ENCODE data around the gene C1QTNF6. TPM values are rescaled to one million over a fixed set of nuclear protein-coding genes. Genes with fewer than 3 reads are reported as not detected.

The C1QTNF6 gene
- polyA plus RNA-seq, 1 of the 3 experiments (the other 2 are of a cell fraction), result 47.7 TPM

GRCh38 chr22:37213218-37213855 lies 25.3 kb upstream of the C1QTNF6 start:
- Histone ChIP-seq H3K9me2 (no peaks in the 10 kb centered on the region), H3K4me1 (ENCODE audit: control insufficient read depth in 1 of 2, insufficient read depth in 2 of 2, low read depth in 1 of 2, low read length in 1 of 2) (peaks cover 0 to 10% of the 10 kb centered on the region in 2 experiments; a peak in 1 of 4 replicates), H2AFZ (ENCODE audit: low read depth) (no peak overlapping the region), H3K36me3 (replicated peaks in 1 of 2; ENCODE audit: control insufficient read depth in 1 of 2, insufficient read depth in 2 of 2, low read length in 1 of 2) (no peaks in the 10 kb centered on the region), H3K4me2 (no peak overlapping the region), H3K9me3 (no peaks in the 10 kb centered on the region), H3K9ac (no peak overlapping the region), H3K79me2 (ENCODE audit: insufficient read depth) (no peaks in the 10 kb centered on the region), H3F3A (replicated peaks; ENCODE audit: insufficient read depth) (no peaks in the 10 kb centered on the region), H3K4me3 (ENCODE audit: low read depth in 2 of 2, low read length in 1 of 2) (no peak overlapping the region), H4K20me1 (ENCODE audit: insufficient read depth) (no peaks in the 10 kb centered on the region), H3K27ac (ENCODE audit: low read depth in 2 of 2, low read length in 1 of 2) (no peak overlapping the region), H3K27me3 (ENCODE audit: insufficient read depth) (no peaks in the 10 kb centered on the region; the same call in 1 of the 2 replicates)
- POLR2A ChIA-PET, result no interaction called here
- 84% methylated on average over 14 of the region's 18 CpGs for WGBS (ENCODE audit: low lambda C conversion rate)
- no peak for DNase-seq
- CTCF ChIA-PET, result interaction anchor here (0.8 to 1.5 kb wide), 5 partner anchors 14 to 259 kb away, joined by 3 to 8 read pairs (median 4); no protein-coding TSS in a partner anchor
- TF ChIP-seq MXI1 (IDR thresholded peaks at IDR 0.05; ENCODE audit: low read depth, low read length) (no peak), RFX5 (IDR thresholded peaks at IDR 0.05; ENCODE audit: low read length) (no peak), JUND (IDR thresholded peaks at IDR 0.05) (no peak), TEAD4 (IDR thresholded peaks at IDR 0.05; ENCODE audit: borderline replicate concordance, insufficient read depth) (no peak), CHD2 (IDR thresholded peaks at IDR 0.05; ENCODE audit: low read length, partially characterized antibody) (no peak), FOXM1 (IDR thresholded peaks at IDR 0.05; ENCODE audit: low read depth) (no peak)
- TF ChIP-seq, protein P1, sequence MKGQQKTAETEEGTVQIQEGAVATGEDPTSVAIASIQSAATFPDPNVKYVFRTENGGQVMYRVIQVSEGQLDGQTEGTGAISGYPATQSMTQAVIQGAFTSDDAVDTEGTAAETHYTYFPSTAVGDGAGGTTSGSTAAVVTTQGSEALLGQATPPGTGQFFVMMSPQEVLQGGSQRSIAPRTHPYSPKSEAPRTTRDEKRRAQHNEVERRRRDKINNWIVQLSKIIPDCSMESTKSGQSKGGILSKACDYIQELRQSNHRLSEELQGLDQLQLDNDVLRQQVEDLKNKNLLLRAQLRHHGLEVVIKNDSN (IDR thresholded peaks at IDR 0.05; ENCODE audit: borderline replicate concordance, low read depth), result no peak

- CTCF ChIA-PET, result interaction anchor here (1.0 to 4.3 kb wide), 4 partner anchors 13 to 130 kb away, joined by 3 to 26 read pairs (median 6); no protein-coding TSS in a partner anchor
- peak; percentile 84 for DNase-seq
Measured at GRCh38 chr22:37212174-37212906, 24.3 kb upstream of the C1QTNF6 start, which contains the start of gene SSTR3. TSS of gene SSTR3 (minus strand) at chr22:37212477. CDS start at chr22:37207803, 4,674 bp downstream.

More at GRCh38 chr22:37212174-37212906, 24.3 kb upstream of the C1QTNF6 start, which contains the start of gene SSTR3:
- Histone ChIP-seq H3F3A (replicated peaks; ENCODE audit: insufficient read depth) (no peaks in the 10 kb centered on the region), H3K9me2 (no peaks in the 10 kb centered on the region), H3K36me3 (replicated peaks in 1 of 2; ENCODE audit: control insufficient read depth in 1 of 2, insufficient read depth in 2 of 2, low read length in 1 of 2) (no peaks in the 10 kb centered on the region), H3K9ac (no peak within 1 kb of the TSS), H3K4me3 (ENCODE audit: low read depth in 2 of 2, low read length in 1 of 2) (no peak within 1 kb of the TSS), H4K20me1 (ENCODE audit: insufficient read depth) (no peaks in the 10 kb centered on the region), H3K4me2 (no peak within 1 kb of the TSS), H3K27ac (ENCODE audit: low read depth in 2 of 2, low read length in 1 of 2) (no peak within 1 kb of the TSS), H3K9me3 (no peaks in the 10 kb centered on the region), H3K79me2 (ENCODE audit: insufficient read depth) (no peaks in the 10 kb centered on the region), H3K4me1 (ENCODE audit: control insufficient read depth in 1 of 2, insufficient read depth in 2 of 2, low read depth in 1 of 2, low read length in 1 of 2) (peaks cover 0 to 10% of the 10 kb centered on the region in 2 experiments; a peak in 1 of 4 replicates), H3K27me3 (ENCODE audit: insufficient read depth) (no peaks in the 10 kb centered on the region; the same call in 1 of the 2 replicates), H2AFZ (ENCODE audit: low read depth) (no peak within 1 kb of the TSS)
- POLR2A ChIA-PET, result no interaction called here
- TF ChIP-seq PBX3 (IDR thresholded peaks at IDR 0.05), result no peak
- TF ChIP-seq, protein P2, sequence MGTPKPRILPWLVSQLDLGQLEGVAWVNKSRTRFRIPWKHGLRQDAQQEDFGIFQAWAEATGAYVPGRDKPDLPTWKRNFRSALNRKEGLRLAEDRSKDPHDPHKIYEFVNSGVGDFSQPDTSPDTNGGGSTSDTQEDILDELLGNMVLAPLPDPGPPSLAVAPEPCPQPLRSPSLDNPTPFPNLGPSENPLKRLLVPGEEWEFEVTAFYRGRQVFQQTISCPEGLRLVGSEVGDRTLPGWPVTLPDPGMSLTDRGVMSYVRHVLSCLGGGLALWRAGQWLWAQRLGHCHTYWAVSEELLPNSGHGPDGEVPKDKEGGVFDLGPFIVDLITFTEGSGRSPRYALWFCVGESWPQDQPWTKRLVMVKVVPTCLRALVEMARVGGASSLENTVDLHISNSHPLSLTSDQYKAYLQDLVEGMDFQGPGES (IDR thresholded peaks at IDR 0.05; ENCODE audit: low read depth, low read length), result no peak
- no peak for TF ChIP-seq TEAD4 (IDR thresholded peaks at IDR 0.05; ENCODE audit: borderline replicate concordance, insufficient read depth)
- TF ChIP-seq GATA2 (CRISPR knock-in tag; IDR thresholded peaks at IDR 0.05), result no peak
- TF ChIP-seq, protein P3, sequence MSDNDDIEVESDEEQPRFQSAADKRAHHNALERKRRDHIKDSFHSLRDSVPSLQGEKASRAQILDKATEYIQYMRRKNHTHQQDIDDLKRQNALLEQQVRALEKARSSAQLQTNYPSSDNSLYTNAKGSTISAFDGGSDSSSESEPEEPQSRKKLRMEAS (IDR thresholded peaks at IDR 0.05; ENCODE audit: low read depth), result no peak
- no peak for TF ChIP-seq GABPA (IDR thresholded peaks at IDR 0.05; ENCODE audit: low read depth)
- no peak for TF ChIP-seq SIN3A (IDR thresholded peaks at IDR 0.05; ENCODE audit: borderline replicate concordance, low read depth, low read length)
- no peak for TF ChIP-seq RCOR1 (IDR thresholded peaks at IDR 0.05; ENCODE audit: low read length)
- WGBS (ENCODE audit: low lambda C conversion rate), result 31% methylated on average over 18 of the region's 23 CpGs
